Panc1 (cell line): Measurements from ENCODE around the gene NIFK.

ENCODE experiments used
- CTCF ChIP-seq: fragments of 450-650 bp; IDR thresholded peaks from 2 replicates; pipeline ENCODE4 v1.5.1; 2017; ENCODE audit warnings: mild to moderate bottlenecking
- POLR2AphosphoS5 ChIP-seq: IDR thresholded peaks from 2 replicates; pipeline ENCODE4 v1.6.1; 2012; ENCODE audit warnings: mild to moderate bottlenecking, low read depth, low read length, moderate library complexity
- REST ChIP-seq, 2 experiments: IDR thresholded peaks; 2 replicates each; pipeline ENCODE4 v1.6.1; 2011 to 2012; ENCODE audit warnings: low read depth in 2 of 2, control low read depth in 1 of 2, low read length in 1 of 2, mild to moderate bottlenecking in 1 of 2, moderate library complexity in 1 of 2; ENCODE audit not compliant: insufficient read depth in 1 of 2
- SIN3A ChIP-seq: IDR thresholded peaks from 2 replicates; pipeline ENCODE4 v1.6.1; 2012; ENCODE audit warnings: low read depth, mild to moderate bottlenecking, low read length, moderate library complexity, borderline replicate concordance; ENCODE audit not compliant: insufficient read depth
- TCF7L2 ChIP-seq: IDR thresholded peaks from 2 replicates; pipeline ENCODE4 v1.6.1; 2011; ENCODE audit warnings: mild to moderate bottlenecking, low read depth, low read length, inconsistent platforms

- TF ChIP-seq CTCF (no peak), REST (IDR thresholded peaks at IDR 0.05; ENCODE audit: insufficient read depth in 1 of 2, low read depth in 2 of 2, low read length in 1 of 2) (no peak), POLR2AphosphoS5 (no peak), SIN3A (no peak), TCF7L2 (no peak)
Measured at GRCh38 chr2:121682396-121683298, 54.0 kb downstream of the NIFK start.
